ENCODE results near the gene ALOX15.
"Not testable (repeated sequence)": the region's sequence is repeated elsewhere in the genome, so short reads cannot be mapped to it uniquely, and the experiment has no call there.

DNA sequence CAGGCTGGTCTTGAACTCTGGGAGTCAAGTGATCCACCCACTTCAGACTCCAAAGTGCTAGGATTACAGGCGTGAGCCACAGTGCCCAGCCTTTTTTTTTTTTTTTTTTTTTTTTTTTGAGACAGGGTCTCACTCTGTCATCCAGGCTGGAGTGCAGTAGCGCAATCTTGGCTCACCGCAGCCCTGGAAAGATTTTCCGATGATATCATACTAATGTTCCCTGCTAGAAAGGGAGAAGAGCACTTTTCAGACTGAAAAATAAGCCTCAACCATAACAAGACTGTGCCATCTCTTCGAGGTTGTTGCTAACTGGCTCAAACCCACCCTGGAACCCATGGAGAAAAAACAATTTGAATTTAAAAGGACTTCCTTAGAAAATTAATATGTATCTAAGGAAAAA is 42.3 kb upstream of the ALOX15 start:
- not testable (repeated sequence) for TF ChIP-seq POLR2A (IDR thresholded peaks at IDR 0.05; ENCODE audit: low read depth, low read length); CEBPB (IDR thresholded peaks at IDR 0.05; ENCODE audit: borderline replicate concordance in 1 of 2, low read depth in 2 of 2, low read length in 2 of 2); CTCF (IDR thresholded peaks at IDR 0.05 in 2 of 3, conservative IDR thresholded peaks at IDR 0.05 in 1 of 3; ENCODE audit: control insufficient read depth in 2 of 3, extremely low read depth in 1 of 3, insufficient read depth in 1 of 3, low read depth in 3 of 3, low read length in 3 of 3); CBX5 (IDR thresholded peaks at IDR 0.05; ENCODE audit: low read depth); CHD2 (IDR thresholded peaks at IDR 0.05; ENCODE audit: borderline replicate concordance, low read depth, low read length); HDAC2 (IDR thresholded peaks at IDR 0.05); BACH1 (IDR thresholded peaks at IDR 0.05; ENCODE audit: borderline replicate concordance)
